Erythroblast (primary cell): ENCODE measurements around the gene CGB3.
"Not testable (repeated sequence)": the region's sequence is repeated elsewhere in the genome, so short reads cannot be mapped to it uniquely, and the experiment has no call there.

Experiments used
- GATA1 ChIP-seq: IDR thresholded peaks from 2 replicates; pipeline ENCODE4 v1.6.1; 2011; ENCODE audit warnings: low read depth, mild to moderate bottlenecking, control low read depth, low read length, moderate library complexity
- POLR2A ChIP-seq: IDR thresholded peaks from 2 replicates; pipeline ENCODE4 v1.6.1; 2011; ENCODE audit warnings: mild to moderate bottlenecking, low read length

DNA sequence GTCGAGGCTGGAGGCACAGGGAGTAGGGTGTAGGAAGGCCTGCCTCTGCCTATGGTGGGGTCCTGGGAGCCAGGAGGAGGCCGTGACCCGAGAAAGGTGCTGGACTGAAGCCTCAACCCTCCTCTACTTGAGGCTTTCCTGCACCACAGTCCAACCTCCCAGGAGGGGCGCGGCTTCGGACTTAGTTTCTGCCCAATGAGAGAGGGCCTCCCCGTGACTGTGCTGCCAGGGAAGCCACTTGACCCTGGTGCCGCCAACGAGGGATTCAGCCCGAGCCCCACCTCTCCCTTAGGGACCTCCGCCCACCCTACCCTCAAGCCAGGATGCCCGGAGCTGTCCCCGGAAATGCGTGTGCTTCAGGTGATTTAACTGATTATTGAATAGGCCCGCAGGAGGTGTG lies at the start of gene CGB3:
- not testable (repeated sequence) for TF ChIP-seq POLR2A, GATA1
